GM13976 (cell line): ENCODE measurements around the gene STUM.

Source experiments
- DNase-seq: peaks from one replicate; pipeline ENCODE4 v3.0.0; 2012; ENCODE audit warnings: low spot score
- in situ Hi-C: fragments of 300-500 bp; cut with MboI; formaldehyde crosslinking; loops from one replicate; pipeline ENCODE4 v1.12.0; 2022; ENCODE audit warnings: low sequenced_read_pairs, mixed read lengths, inconsistent platforms; ENCODE audit not compliant: unreplicated experiment
- TF ChIP-seq, protein P1 (sequence below): IDR thresholded peaks from 2 replicates; pipeline ENCODE4 v1.5.1; 2012; ENCODE audit warnings: borderline replicate concordance, mild to moderate bottlenecking; ENCODE audit not compliant: insufficient read depth; ENCODE audit errors: extremely low read depth, missing control alignments, control extremely low read depth

Gene STUM

GRCh38 chr1:226525750-226526149, 22.8 kb upstream of the STUM start:
- TF ChIP-seq, protein P1, sequence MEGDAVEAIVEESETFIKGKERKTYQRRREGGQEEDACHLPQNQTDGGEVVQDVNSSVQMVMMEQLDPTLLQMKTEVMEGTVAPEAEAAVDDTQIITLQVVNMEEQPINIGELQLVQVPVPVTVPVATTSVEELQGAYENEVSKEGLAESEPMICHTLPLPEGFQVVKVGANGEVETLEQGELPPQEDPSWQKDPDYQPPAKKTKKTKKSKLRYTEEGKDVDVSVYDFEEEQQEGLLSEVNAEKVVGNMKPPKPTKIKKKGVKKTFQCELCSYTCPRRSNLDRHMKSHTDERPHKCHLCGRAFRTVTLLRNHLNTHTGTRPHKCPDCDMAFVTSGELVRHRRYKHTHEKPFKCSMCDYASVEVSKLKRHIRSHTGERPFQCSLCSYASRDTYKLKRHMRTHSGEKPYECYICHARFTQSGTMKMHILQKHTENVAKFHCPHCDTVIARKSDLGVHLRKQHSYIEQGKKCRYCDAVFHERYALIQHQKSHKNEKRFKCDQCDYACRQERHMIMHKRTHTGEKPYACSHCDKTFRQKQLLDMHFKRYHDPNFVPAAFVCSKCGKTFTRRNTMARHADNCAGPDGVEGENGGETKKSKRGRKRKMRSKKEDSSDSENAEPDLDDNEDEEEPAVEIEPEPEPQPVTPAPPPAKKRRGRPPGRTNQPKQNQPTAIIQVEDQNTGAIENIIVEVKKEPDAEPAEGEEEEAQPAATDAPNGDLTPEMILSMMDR = no peak
- DNase-seq = no peak
- in situ Hi-C loops = no loop called here

- DNase-seq = no peak
- TF ChIP-seq, protein P1 = no peak
- in situ Hi-C loops = no loop called here
Measured at GRCh38 chr1:226526801-226527595, 21.6 kb upstream of the STUM start.

DNA sequence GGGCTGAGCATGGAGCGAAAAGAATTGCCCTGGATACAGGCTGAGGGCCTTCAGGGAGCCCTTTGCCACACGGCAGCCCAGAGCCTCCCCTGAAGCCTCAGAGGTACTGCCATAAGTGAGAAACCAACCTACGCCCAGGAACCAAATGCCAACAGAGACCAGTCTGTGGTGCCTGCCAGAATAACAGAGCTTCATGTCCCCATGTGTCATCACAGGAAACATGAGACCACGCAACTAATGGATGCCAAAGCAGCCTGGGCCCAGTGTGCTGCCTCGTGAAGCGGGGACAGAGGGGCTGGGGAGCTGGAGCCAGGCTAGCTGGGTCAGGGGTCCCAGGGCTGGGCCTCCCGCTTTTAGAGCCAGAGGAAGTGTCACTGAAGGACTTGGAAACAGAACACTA, 18.7 kb upstream of the STUM start:
- TF ChIP-seq, protein P1 = no peak
- DNase-seq = no peak
- in situ Hi-C loops = no loop called here

DNA sequence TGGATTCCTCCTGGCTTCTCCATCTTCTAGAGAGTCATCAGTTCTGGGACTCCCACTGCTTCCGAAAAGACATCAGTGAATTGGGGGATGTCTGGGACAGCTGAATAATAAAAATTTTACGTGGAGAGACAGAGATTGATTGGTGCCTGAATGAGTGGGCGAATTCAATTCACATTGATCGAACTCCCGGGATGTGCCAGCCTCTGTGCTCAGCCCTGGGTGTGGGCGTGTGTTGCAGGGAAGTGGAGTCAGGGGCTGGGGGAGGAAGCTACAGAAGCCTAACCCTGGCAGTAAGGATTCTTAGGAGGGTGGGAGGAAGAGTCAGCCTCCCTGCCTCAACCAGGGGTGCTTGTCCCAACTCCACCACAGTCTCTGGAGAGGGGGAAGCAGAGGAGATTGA, 18.0 kb upstream of the STUM start:
- TF ChIP-seq, protein P1 = no peak
- in situ Hi-C loops = no loop called here
- DNase-seq = no peak

DNA sequence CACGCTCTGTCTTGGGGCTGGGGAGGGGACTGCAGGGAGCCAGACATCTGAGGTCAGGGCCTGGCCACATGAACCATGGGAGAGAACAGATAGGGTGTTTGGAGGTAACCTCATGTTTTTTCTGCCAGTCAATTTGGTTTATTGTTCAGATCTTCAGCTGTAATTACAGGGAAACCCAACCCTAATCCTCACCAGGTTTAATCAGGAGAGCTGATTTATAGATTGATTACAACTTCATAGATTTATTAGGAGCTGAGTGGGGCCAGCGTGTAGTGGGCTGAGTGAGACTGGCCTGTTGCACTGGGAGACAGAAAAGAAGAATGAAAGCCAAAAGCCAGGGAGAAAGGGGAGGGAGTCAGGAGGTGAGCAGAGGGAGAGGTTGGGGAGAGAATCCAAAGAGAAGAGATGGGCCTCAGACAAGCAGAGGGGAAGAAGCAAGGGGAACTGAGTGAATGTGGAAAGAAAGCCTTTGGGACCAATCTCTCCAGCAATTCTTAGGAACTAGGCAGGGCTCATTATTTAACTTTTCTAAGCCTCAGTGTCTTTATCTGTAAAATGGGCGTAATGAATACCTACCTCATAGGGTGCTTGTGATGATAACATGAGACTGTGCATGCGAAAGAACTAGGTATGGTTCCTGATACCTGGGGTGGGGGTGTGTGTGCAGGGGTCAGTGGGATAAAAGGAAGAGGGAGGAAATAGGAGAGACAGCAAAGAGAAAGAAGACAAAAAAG, 17.0 kb upstream of the STUM start:
- no peak for DNase-seq
- in situ Hi-C loops = no loop called here
- TF ChIP-seq, protein P1 = no peak

DNA sequence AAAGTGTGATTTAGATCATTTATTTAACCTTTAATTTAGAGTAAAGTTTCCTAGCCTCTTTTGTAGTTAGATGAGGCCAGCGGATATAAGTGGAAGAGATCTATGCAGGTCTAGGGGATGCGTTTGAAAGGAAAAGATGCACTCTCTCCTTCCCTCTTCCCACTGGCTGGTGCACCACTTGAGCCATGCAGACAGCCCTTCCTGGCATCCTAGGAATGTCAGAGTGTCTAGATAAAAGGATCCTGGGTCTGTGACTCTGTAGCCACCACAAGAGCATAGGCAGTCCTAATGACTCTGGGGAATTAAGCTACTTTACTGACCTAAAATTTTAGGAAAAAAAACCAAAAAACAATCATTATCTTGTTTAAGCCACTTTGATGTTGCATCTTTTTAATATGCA, 16.0 kb upstream of the STUM start:
- TF ChIP-seq, protein P1 = no peak
- no peak for DNase-seq
- in situ Hi-C loops = no loop called here
